Omental fat pad (tissue), 4 donors: ENCODE results near the gene NDUFS2. TPM values are rescaled to one million over a fixed set of nuclear protein-coding genes. Genes with fewer than 3 reads are reported as not detected.

ENCODE experiments used
- ATAC-seq: fragments of 150-250 bp; one replicate; pipeline ENCODE4 v1.9.1; 2016; ENCODE audit warnings: mild to moderate bottlenecking, moderate library complexity; ENCODE audit not compliant: low FRiP score
- DNase-seq: peaks from one replicate; pipeline ENCODE4 v3.0.0-alpha.2; 2019; ENCODE audit warnings: low spot score
- total RNA-seq, 4 donors: library from RNA; depleted of rRNA; stranded (reverse); fragments of >200 nt; gene quantifications; one replicate each; pipeline ENCODE4 v1.1.0, GENCODE V29; 2016
- TF ChIP-seq, protein P1 (sequence below), 3 donors: fragments of 450-650 bp; IDR thresholded peaks; one replicate each; pipeline ENCODE4 v1.5.1; 2016 to 2017; ENCODE audit warnings: antibody characterized with exemption in 3 of 3, mild to moderate bottlenecking in 3 of 3, moderate library complexity in 2 of 3

NDUFS2 gene
- total RNA-seq, 4 donors from 2014 or later, result 89.4 to 136 (median 122) TPM

DNA sequence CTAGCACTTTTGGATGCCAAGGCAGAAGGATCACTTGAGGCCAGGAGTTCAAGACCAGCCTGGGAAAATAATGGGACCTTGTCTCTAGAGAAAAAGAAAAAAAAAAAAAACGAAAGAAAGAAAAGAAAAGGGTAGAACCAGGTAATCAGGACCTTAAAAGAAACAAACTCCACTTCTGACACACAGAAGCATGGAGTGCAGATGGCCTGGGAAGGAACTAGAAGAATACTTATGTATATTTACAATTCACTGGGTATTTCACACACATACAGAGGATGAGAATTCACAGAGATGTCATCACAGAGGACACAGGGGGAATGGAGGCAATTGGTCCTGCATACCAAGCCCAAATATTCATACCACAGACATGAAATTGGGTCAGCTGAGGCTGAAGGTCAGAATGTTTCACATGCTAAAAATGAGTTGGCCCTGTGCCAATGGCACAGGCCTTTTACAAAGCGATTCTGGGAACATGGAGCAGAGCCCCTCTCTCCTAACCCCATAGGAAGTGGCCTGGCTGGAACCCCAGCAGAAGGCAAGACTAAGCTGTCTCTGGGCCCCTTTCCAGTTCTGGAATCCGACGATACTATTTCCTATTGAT, 29.3 kb upstream of the NDUFS2 start:
- ATAC-seq, result no peak
- no peak for DNase-seq
- TF ChIP-seq, protein P1, sequence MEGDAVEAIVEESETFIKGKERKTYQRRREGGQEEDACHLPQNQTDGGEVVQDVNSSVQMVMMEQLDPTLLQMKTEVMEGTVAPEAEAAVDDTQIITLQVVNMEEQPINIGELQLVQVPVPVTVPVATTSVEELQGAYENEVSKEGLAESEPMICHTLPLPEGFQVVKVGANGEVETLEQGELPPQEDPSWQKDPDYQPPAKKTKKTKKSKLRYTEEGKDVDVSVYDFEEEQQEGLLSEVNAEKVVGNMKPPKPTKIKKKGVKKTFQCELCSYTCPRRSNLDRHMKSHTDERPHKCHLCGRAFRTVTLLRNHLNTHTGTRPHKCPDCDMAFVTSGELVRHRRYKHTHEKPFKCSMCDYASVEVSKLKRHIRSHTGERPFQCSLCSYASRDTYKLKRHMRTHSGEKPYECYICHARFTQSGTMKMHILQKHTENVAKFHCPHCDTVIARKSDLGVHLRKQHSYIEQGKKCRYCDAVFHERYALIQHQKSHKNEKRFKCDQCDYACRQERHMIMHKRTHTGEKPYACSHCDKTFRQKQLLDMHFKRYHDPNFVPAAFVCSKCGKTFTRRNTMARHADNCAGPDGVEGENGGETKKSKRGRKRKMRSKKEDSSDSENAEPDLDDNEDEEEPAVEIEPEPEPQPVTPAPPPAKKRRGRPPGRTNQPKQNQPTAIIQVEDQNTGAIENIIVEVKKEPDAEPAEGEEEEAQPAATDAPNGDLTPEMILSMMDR (IDR thresholded peaks at IDR 0.05), result no peak

DNA sequence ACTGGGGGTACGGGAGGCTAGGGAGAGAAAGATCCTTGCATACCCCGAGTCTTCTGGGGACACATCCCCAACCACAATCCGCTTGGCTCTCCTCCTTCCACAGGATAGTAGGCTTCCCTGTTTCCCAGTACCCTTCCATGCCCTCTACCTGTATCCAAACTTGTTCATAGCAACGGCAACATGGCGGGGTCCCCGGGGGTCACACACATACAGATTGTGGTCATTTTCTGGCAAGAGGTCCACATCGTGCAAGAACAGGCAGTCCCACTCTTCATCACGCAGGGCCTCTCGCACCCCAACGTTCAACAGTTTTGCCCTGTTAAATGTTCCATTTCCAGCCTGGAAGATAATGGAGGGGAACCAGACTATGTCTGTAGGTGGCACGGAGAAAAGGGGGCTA, 28.5 kb upstream of the NDUFS2 start:
- no peak for DNase-seq
- TF ChIP-seq, protein P1 (IDR thresholded peaks at IDR 0.05), result no peak
- no peak for ATAC-seq

DNA sequence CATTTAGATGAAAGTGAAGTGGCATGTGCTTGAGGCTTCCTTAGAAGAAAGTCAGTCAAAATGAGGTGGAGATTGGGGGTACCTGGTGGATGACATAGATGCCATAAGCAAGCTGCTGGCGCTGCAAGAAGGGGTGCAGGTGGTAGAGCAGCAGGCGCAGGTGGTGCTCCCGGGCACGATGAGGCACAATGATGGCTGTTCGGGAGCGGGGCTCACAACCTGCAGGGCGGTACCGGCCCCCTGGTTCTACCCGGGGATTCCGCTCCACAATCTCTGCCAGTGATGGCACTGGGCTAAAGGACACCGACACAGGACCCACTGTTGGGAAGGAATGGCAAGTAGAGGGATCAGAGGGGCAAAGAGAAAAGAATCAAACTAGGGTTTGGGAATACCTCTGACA, 27.3 kb upstream of the NDUFS2 start:
- DNase-seq (no peak), ATAC-seq (no peak)

DNA sequence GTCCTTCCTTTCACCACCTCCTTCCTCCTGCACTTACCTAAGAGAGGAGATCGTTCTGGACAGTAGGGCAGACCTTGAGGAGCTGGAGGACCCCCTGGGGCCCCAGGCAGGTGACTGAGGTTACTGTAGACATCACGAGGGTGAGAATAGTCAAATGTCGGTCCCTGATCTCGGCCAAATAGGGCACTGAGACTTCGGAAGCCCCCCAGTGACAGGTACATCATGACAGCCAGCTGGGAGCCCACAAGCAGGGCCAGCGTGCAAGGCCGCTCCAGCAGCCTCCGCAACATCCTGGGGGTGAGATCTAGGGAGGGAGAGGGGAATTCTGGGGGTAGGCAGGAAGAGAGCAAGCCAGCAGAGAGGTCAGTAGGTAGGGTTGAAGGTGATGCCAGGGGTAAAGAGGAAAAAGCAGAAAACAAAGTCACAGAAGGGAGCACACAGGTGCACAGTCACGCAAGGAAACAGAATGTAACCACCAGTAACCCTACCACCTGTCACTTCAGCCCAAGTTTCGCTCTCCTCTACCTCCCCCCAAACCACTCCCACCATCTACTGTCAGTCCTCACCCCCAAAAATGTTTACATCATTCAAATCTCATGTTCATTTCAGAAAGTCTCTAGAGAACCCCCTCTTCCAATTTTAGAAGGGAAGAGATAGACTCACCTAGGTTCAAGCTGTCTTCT, 26.3 kb upstream of the NDUFS2 start:
- no peak for ATAC-seq
- DNase-seq, result no peak
- TF ChIP-seq, protein P1 (IDR thresholded peaks at IDR 0.05), result no peak

More for the DNA sequence above, 27.3 kb upstream of the NDUFS2 start:
- TF ChIP-seq, protein P1 (IDR thresholded peaks at IDR 0.05), result no peak

DNA sequence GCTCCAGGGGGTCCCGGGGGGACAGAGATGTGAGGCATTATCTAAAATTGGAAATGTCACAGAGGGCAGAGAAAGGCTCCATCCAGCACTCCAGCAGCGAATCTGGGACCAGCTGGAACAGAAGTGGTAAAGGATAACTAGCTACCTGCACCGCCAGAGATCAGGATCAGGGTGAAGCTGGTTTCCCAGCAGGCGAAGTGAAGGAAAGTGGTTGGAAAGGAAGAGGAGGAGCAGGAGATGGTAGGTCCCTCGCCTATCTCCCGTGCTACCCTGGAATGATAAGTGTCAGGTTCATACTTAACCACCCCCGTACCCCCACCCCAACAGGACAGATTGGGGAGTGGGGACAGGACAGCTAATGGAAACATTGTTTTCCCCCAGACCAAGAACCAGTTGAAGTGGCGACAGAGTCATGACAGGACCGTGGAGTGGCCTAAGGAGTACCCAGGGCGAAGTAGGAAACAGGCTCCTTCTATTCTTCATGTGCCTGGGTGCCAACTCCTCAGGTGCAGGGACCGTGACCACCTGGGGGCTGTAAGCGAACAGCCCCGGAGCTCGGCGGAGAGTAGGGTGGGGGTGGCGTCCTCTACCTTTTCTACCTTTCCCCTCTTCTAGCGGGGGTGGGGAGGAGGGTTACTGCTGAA, 25.6 kb upstream of the NDUFS2 start:
- DNase-seq (no peak), ATAC-seq (peak; percentile 3)
- TF ChIP-seq, protein P1 (IDR thresholded peaks at IDR 0.05), result no peak

DNA sequence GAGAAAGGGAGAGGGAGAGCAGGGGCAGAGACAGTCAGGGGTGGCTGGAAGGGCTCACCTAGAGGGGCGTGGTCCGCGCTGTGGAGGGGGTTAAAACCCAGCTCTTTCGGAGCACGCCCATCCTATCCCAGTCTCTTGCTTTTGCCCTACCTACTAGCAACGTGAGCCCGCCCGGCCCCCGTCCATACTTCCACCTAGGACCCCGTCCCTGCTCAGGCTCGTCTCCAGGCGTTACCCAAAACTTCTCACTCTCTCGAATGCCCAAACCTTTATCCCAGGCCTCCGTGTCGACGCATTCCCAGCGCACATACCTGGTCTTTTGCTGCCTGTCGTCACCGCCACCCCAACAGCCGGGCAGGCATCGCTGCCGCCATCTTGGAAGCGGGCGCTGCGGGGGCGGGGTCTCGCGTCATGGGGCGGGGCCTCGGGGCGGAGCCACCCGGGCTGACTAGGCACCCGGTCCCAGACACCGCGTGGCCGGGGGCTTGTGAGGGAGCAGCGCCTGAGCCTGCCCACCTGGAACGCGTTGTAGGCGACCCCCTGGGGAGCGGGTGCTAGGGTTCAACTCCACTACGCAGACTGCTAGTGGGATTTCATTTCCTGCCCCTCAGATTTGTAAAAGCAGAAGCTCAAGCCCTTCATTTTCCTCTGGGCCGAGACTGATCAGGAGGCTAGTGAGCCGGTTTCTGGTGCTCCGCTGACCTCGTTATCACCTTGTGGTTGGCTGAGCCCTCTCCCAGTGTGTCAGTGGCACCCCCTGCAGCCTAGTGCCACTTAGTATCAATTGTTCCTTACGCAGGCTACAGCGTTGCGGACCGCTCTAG, 24.8 kb upstream of the NDUFS2 start, which contains the start of gene B4GALT3:
Gene B4GALT3, minus strand, starts transcription at position 396 of the 824 bp plus-strand sequence. CDS start 1,447 bp downstream, outside the sequence.
- TF ChIP-seq, protein P1 (IDR thresholded peaks at IDR 0.05), result no peak
- ATAC-seq (peak; percentile 92), DNase-seq (peak; percentile 90)
